Uterus (tissue), 4 donors: ENCODE measurements around the gene SRCAP. TPM values are rescaled to one million over a fixed set of nuclear protein-coding genes. Genes with fewer than 3 reads are reported as not detected.

Experiments used
- DNase-seq, 2 donors: peaks; one replicate each; pipeline ENCODE4 v3.0.0-alpha.2; 2019 to 2020
- H3K27ac ChIP-seq, 2 donors: fragments of 200-600 bp; sonication (generic); 1 replicate in 1 of 2; 2 replicates in 1 of 2; pipeline ENCODE4 v1.5.1; 2016 to 2018
- H3K27me3 ChIP-seq, 2 donors: fragments of 200-600 bp; sonication (generic); one replicate each; pipeline ENCODE4 v1.5.1; 2018 to 2019; ENCODE audit warnings: control low read depth in 1 of 2
- H3K36me3 ChIP-seq, 2 donors: fragments of 200-600 bp; sonication (generic); one replicate each; pipeline ENCODE4 v1.5.1; 2019; ENCODE audit warnings: control low read depth in 1 of 2
- H3K4me1 ChIP-seq, 2 donors: fragments of 200-600 bp; sonication (generic); one replicate each; pipeline ENCODE4 v1.5.1; 2018 to 2019; ENCODE audit warnings: control low read depth in 1 of 2
- H3K4me3 ChIP-seq, 2 donors: fragments of 200-600 bp; sonication (generic); 1 replicate in 1 of 2; 2 replicates in 1 of 2; pipeline ENCODE4 v1.5.1; 2018 to 2019; ENCODE audit warnings: mild to moderate bottlenecking in 1 of 2
- H3K9me3 ChIP-seq, 2 donors: fragments of 200-600 bp; sonication (generic); one replicate each; pipeline ENCODE4 v1.5.1; 2019; ENCODE audit warnings: control low read depth in 1 of 2
- CTCF ChIP-seq, 4 experiments: fragments of 200-600 bp in 2 of 4; fragments of 450-650 bp in 2 of 4; sonication (generic) in 2 of 4; IDR thresholded peaks; one replicate each; pipeline ENCODE4 v1.5.1; 2016 to 2019; ENCODE audit warnings: antibody characterized with exemption in 4 of 4, mild to moderate bottlenecking in 2 of 4, moderate library complexity in 1 of 4
- POLR2A ChIP-seq, 2 donors: fragments of 450-650 bp; IDR thresholded peaks; one replicate each; pipeline ENCODE4 v1.6.1; 2016; ENCODE audit warnings: antibody characterized with exemption in 2 of 2, mild to moderate bottlenecking in 1 of 2, moderate library complexity in 1 of 2
- intact Hi-C: fragments of 100-400 bp; cut with DNase I; formaldehyde crosslinking; loops from one replicate; pipeline ENCODE4 v1.15.1; 2023; ENCODE audit warnings: low total_unique reads
- total RNA-seq, 4 donors: library from RNA; depleted of rRNA in 3 of 4; stranded (reverse); fragments of >200 nt in 3 of 4; gene quantifications; one replicate each; pipeline versions ENCODE4 v1.1.0 to v1.2.4, GENCODE V29; 2014 to 2023
- donor health status: DM: yes; HTN: yes; CAD: no.

SRCAP gene
- total RNA-seq, 4 donors from 2014 or later, result 5.6 to 80.7 (median 26.0) TPM

GRCh38 chr16:30743716-30744115 is 44.7 kb downstream of the SRCAP start:
- no peak overlapping the region for H3K4me3 ChIP-seq
- H3K9me3 ChIP-seq, result no peaks in the 10 kb centered on the region
- intact Hi-C loops, result no loop called here
- no peaks in the 10 kb centered on the region for H3K36me3 ChIP-seq
- peaks cover 4 to 6% of the 10 kb centered on the region in 2 donors for H3K4me1 ChIP-seq
- H3K27me3 ChIP-seq, result no peaks in the 10 kb centered on the region
- no peak for TF ChIP-seq POLR2A (IDR thresholded peaks at IDR 0.05)
- no peak for TF ChIP-seq CTCF (IDR thresholded peaks at IDR 0.05)
- DNase-seq, result peak in 1 of 2 donors; percentile 50
- H3K27ac ChIP-seq, result peak overlapping the region; percentile 52 to 65

GRCh38 chr16:30744183-30744582 is 45.2 kb downstream of the SRCAP start:
- intact Hi-C loops, result no loop called here
- Histone ChIP-seq H3K9me3 (no peaks in the 10 kb centered on the region), H3K27me3 (no peaks in the 10 kb centered on the region), H3K36me3 (no peaks in the 10 kb centered on the region), H3K27ac (peak overlapping the region; percentile 52 to 65), H3K4me3 (no peak overlapping the region), H3K4me1 (peaks cover 5 to 6% of the 10 kb centered on the region in 2 donors)
- TF ChIP-seq CTCF (IDR thresholded peaks at IDR 0.05), result no peak
- TF ChIP-seq POLR2A (IDR thresholded peaks at IDR 0.05), result no peak
- DNase-seq, result peak in 1 of 2 donors; percentile 61

- Histone ChIP-seq H3K27ac (peak overlapping the region in 1 of 2 donors; percentile 53), H3K4me3 (no peak overlapping the region), H3K4me1 (peaks cover 6 to 9% of the 10 kb centered on the region in 2 donors), H3K27me3 (no peaks in the 10 kb centered on the region), H3K9me3 (no peaks in the 10 kb centered on the region), H3K36me3 (no peaks in the 10 kb centered on the region)
- DNase-seq, result no peak
- TF ChIP-seq POLR2A (IDR thresholded peaks at IDR 0.05) (no peak), CTCF (IDR thresholded peaks at IDR 0.05) (no peak)
- intact Hi-C loops, result no loop called here
Observed at GRCh38 chr16:30745082-30745481, 46.1 kb downstream of the SRCAP start.

- Histone ChIP-seq H3K27me3 (no peaks in the 10 kb centered on the region), H3K4me1 (peaks cover 0 to 9% of the 10 kb centered on the region in 2 donors), H3K9me3 (no peaks in the 10 kb centered on the region), H3K36me3 (no peaks in the 10 kb centered on the region), H3K27ac (peak overlapping the region; percentile 67 to 85), H3K4me3 (no peak overlapping the region)
- intact Hi-C loops, result no loop called here
- no peak for TF ChIP-seq POLR2A (IDR thresholded peaks at IDR 0.05)
- TF ChIP-seq CTCF (IDR thresholded peaks at IDR 0.05), result no peak
- DNase-seq, result no peak
Observed at GRCh38 chr16:30746638-30747175, 47.7 kb downstream of the SRCAP start.

- no peaks in the 10 kb centered on the region for H3K9me3 ChIP-seq
- DNase-seq, result no peak
- intact Hi-C loops, result no loop called here
- H3K4me3 ChIP-seq, result peak overlapping the region; percentile 42 to 100
- peak overlapping the region; percentile 67 to 85 for H3K27ac ChIP-seq
- no peaks in the 10 kb centered on the region for H3K27me3 ChIP-seq
- no peaks in the 10 kb centered on the region for H3K36me3 ChIP-seq
- TF ChIP-seq POLR2A (IDR thresholded peaks at IDR 0.05) (no peak), CTCF (IDR thresholded peaks at IDR 0.05) (no peak)
- H3K4me1 ChIP-seq, result peaks cover 0 to 9% of the 10 kb centered on the region in 2 donors
Observed at GRCh38 chr16:30747331-30747730, 48.4 kb downstream of the SRCAP start.
